ENCODE data around the gene EPHB1. TPM values are rescaled to one million over a fixed set of nuclear protein-coding genes. Genes with fewer than 3 reads are reported as not detected.
A peak's percentile ranks its signal among the peaks of the same experiment; 100 is the strongest.

Gene EPHB1
- total RNA-seq, 1 experiment from 2014 or later = not detected

GRCh38 chr3:134857776-134858362 lies 62.8 kb downstream of the EPHB1 start:
- no peak for DNase-seq (ENCODE audit: low read depth, low spot score)

GRCh38 chr3:134858441-134859035 lies 63.5 kb downstream of the EPHB1 start:
- in situ Hi-C loops (cut with HindIII; ENCODE audit: low pct_unique_long_range_greater_than_20kb, low sequenced_read_pairs) = no loop called here
- no peak for DNase-seq (ENCODE audit: low read depth, low spot score)

More at GRCh38 chr3:134857776-134858362, 62.8 kb downstream of the EPHB1 start:
- in situ Hi-C loops (cut with HindIII; ENCODE audit: low pct_unique_long_range_greater_than_20kb, low sequenced_read_pairs) = no loop called here

- in situ Hi-C loops (cut with HindIII; ENCODE audit: low pct_unique_long_range_greater_than_20kb, low sequenced_read_pairs) = no loop called here
- DNase-seq (ENCODE audit: low read depth, low spot score) = no peak
Observed at GRCh38 chr3:134859341-134859740, 64.3 kb downstream of the EPHB1 start.

- no peak for DNase-seq (ENCODE audit: low read depth, low spot score)
- in situ Hi-C loops (cut with HindIII; ENCODE audit: low pct_unique_long_range_greater_than_20kb, low sequenced_read_pairs) = no loop called here
Observed at GRCh38 chr3:134860141-134860540, 65.1 kb downstream of the EPHB1 start.

GRCh38 chr3:134863915-134864314 lies 68.9 kb downstream of the EPHB1 start:
- DNase-seq (ENCODE audit: low read depth, low spot score) = no peak
- in situ Hi-C loops (cut with HindIII; ENCODE audit: low pct_unique_long_range_greater_than_20kb, low sequenced_read_pairs) = no loop called here

- in situ Hi-C loops (cut with HindIII; ENCODE audit: low pct_unique_long_range_greater_than_20kb, low sequenced_read_pairs) = no loop called here
- no peak for DNase-seq (ENCODE audit: low read depth, low spot score)
Observed at GRCh38 chr3:134864636-134865035, 69.6 kb downstream of the EPHB1 start.

- no peak for DNase-seq (ENCODE audit: low read depth, low spot score)
- in situ Hi-C loops (cut with HindIII; ENCODE audit: low pct_unique_long_range_greater_than_20kb, low sequenced_read_pairs) = no loop called here
Observed at GRCh38 chr3:134867277-134867676, 72.2 kb downstream of the EPHB1 start.

GRCh38 chr3:134869153-134869726 lies 74.2 kb downstream of the EPHB1 start:
- no peak for DNase-seq (ENCODE audit: low read depth, low spot score)
- in situ Hi-C loops (cut with HindIII; ENCODE audit: low pct_unique_long_range_greater_than_20kb, low sequenced_read_pairs) = no loop called here

GRCh38 chr3:134871818-134872217 lies 76.8 kb downstream of the EPHB1 start:
- DNase-seq (ENCODE audit: low read depth, low spot score) = no peak
- in situ Hi-C loops (cut with HindIII; ENCODE audit: low pct_unique_long_range_greater_than_20kb, low sequenced_read_pairs) = no loop called here

- no peak for DNase-seq (ENCODE audit: low read depth, low spot score)
- in situ Hi-C loops (cut with HindIII; ENCODE audit: low pct_unique_long_range_greater_than_20kb, low sequenced_read_pairs) = no loop called here
Observed at GRCh38 chr3:134872440-134873388, 77.7 kb downstream of the EPHB1 start.

GRCh38 chr3:134873789-134874188 lies 78.7 kb downstream of the EPHB1 start:
- in situ Hi-C loops (cut with HindIII; ENCODE audit: low pct_unique_long_range_greater_than_20kb, low sequenced_read_pairs) = no loop called here
- no peak for DNase-seq (ENCODE audit: low read depth, low spot score)

GRCh38 chr3:134874737-134875413 lies 79.8 kb downstream of the EPHB1 start:
- no peak for DNase-seq (ENCODE audit: low read depth, low spot score)
- in situ Hi-C loops (cut with HindIII; ENCODE audit: low pct_unique_long_range_greater_than_20kb, low sequenced_read_pairs) = no loop called here

GRCh38 chr3:134876836-134877235 lies 81.8 kb downstream of the EPHB1 start:
- in situ Hi-C loops (cut with HindIII; ENCODE audit: low pct_unique_long_range_greater_than_20kb, low sequenced_read_pairs) = no loop called here

GRCh38 chr3:134877788-134878187 lies 82.7 kb downstream of the EPHB1 start:
- in situ Hi-C loops (cut with HindIII; ENCODE audit: low pct_unique_long_range_greater_than_20kb, low sequenced_read_pairs) = no loop called here
- no peak for DNase-seq (ENCODE audit: low read depth, low spot score)

More at GRCh38 chr3:134876836-134877235, 81.8 kb downstream of the EPHB1 start:
- DNase-seq (ENCODE audit: low read depth, low spot score) = no peak

- peak; percentile 67 for DNase-seq (ENCODE audit: low read depth, low spot score)
- in situ Hi-C loops (cut with HindIII; ENCODE audit: low pct_unique_long_range_greater_than_20kb, low sequenced_read_pairs) = no loop called here
Observed at GRCh38 chr3:134879990-134880389, 84.9 kb downstream of the EPHB1 start.

- in situ Hi-C loops (cut with HindIII; ENCODE audit: low pct_unique_long_range_greater_than_20kb, low sequenced_read_pairs) = no loop called here
Observed at GRCh38 chr3:134880431-134880830, 85.4 kb downstream of the EPHB1 start.

GRCh38 chr3:134881305-134881704 lies 86.2 kb downstream of the EPHB1 start:
- DNase-seq (ENCODE audit: low read depth, low spot score) = no peak
- in situ Hi-C loops (cut with HindIII; ENCODE audit: low pct_unique_long_range_greater_than_20kb, low sequenced_read_pairs) = no loop called here

More at GRCh38 chr3:134880431-134880830, 85.4 kb downstream of the EPHB1 start:
- no peak for DNase-seq (ENCODE audit: low read depth, low spot score)
